Effector memory CD4-positive, alpha-beta T cell (primary cell): ENCODE measurements around the gene SDSL.

Source experiments
- DNase-seq, 3 donors: peaks; one replicate each; pipeline ENCODE4 v3.0.0-alpha.2; 2020
- H3K27ac ChIP-seq: 2 replicates; pipeline ENCODE4 v1.7.0; 2013; ENCODE audit warnings: mild to moderate bottlenecking, low read length, moderate library complexity; ENCODE audit not compliant: insufficient read depth, poor library complexity, severe bottlenecking
- H3K27me3 ChIP-seq: replicated peaks from 2 replicates; pipeline ENCODE4 v1.7.0; 2013; ENCODE audit warnings: mild to moderate bottlenecking, low read length; ENCODE audit not compliant: insufficient read depth, control insufficient read depth, poor library complexity, severe bottlenecking
- H3K36me3 ChIP-seq: 2 replicates; pipeline ENCODE4 v1.7.0; 2013; ENCODE audit warnings: mild to moderate bottlenecking, low read length, moderate library complexity; ENCODE audit not compliant: control insufficient read depth, insufficient read depth
- H3K4me1 ChIP-seq: 2 replicates; pipeline ENCODE4 v1.7.0; 2013; ENCODE audit warnings: low read length, mild to moderate bottlenecking; ENCODE audit not compliant: control insufficient read depth, insufficient read depth, poor library complexity, severe bottlenecking
- H3K4me3 ChIP-seq: 2 replicates; pipeline ENCODE4 v1.7.0; 2013; ENCODE audit warnings: low read length, low read depth, mild to moderate bottlenecking; ENCODE audit not compliant: insufficient read depth, poor library complexity, severe bottlenecking
- H3K9me3 ChIP-seq: 2 replicates; pipeline ENCODE4 v1.7.0; 2013; ENCODE audit warnings: mild to moderate bottlenecking, low read length, moderate library complexity; ENCODE audit not compliant: control insufficient read depth

SDSL gene

DNA sequence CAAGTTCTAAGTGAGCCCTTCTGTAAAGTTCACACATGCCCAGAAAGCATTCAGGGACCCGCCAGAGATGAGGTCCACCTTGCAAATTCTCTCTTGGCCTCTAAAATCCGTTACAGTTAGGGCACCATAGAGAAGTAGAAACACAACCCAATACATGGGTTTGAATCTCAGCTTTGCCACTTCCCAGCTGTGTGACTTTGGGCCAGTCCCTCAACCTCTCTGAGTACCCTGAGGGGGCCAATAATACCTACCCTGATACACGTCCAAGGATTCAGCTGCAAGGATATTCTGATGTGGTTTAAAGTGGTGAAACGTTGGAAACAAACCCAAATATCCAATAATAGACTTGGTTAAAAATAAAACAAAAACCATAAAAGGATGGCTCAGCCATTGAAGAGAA is 37.8 kb downstream of the SDSL start:
- Histone ChIP-seq H3K27ac (no peak overlapping the region), H3K4me1 (peaks cover 18% of the 10 kb centered on the region), H3K27me3 (peaks cover 19% of the 10 kb centered on the region), H3K4me3 (no peak overlapping the region), H3K36me3 (no peaks in the 10 kb centered on the region), H3K9me3 (no peaks in the 10 kb centered on the region)
- no peak for DNase-seq

GRCh38 chr12:113461666-113462065 is 39.5 kb downstream of the SDSL start:
- no peak overlapping the region for H3K27ac ChIP-seq
- H3K4me1 ChIP-seq, result peaks cover 21% of the 10 kb centered on the region
- DNase-seq, result no peak
- no peak overlapping the region for H3K4me3 ChIP-seq
- no peaks in the 10 kb centered on the region for H3K36me3 ChIP-seq
- no peaks in the 10 kb centered on the region for H3K9me3 ChIP-seq
- peaks cover 34% of the 10 kb centered on the region for H3K27me3 ChIP-seq

- H3K36me3 ChIP-seq, result no peaks in the 10 kb centered on the region
- no peak overlapping the region for H3K27ac ChIP-seq
- H3K27me3 ChIP-seq, result peaks cover 40% of the 10 kb centered on the region
- no peak overlapping the region for H3K4me3 ChIP-seq
- peaks cover 23% of the 10 kb centered on the region for H3K4me1 ChIP-seq
- DNase-seq, result peak; percentile 9 to 34 (median 19)
- H3K9me3 ChIP-seq, result no peaks in the 10 kb centered on the region
Observed at GRCh38 chr12:113462117-113462774, 40.1 kb downstream of the SDSL start.

- DNase-seq, result no peak
- Histone ChIP-seq H3K27ac (no peak overlapping the region), H3K27me3 (peaks cover 49% of the 10 kb centered on the region), H3K36me3 (no peaks in the 10 kb centered on the region), H3K4me1 (peaks cover 33% of the 10 kb centered on the region), H3K9me3 (no peaks in the 10 kb centered on the region), H3K4me3 (peak overlapping the region; percentile 45)
Observed at GRCh38 chr12:113462998-113463745, 41.0 kb downstream of the SDSL start.

- H3K4me3 ChIP-seq, result peak overlapping the region; percentile 45
- peaks cover 56% of the 10 kb centered on the region for H3K27me3 ChIP-seq
- peaks cover 33% of the 10 kb centered on the region for H3K4me1 ChIP-seq
Observed at GRCh38 chr12:113463746-113464451, 41.7 kb downstream of the SDSL start.

GRCh38 chr12:113464452-113464775 is 42.2 kb downstream of the SDSL start:
- Histone ChIP-seq H3K4me3 (no peak overlapping the region), H3K36me3 (no peaks in the 10 kb centered on the region), H3K9me3 (no peaks in the 10 kb centered on the region), H3K27me3 (peaks cover 61% of the 10 kb centered on the region), H3K4me1 (peaks cover 33% of the 10 kb centered on the region), H3K27ac (no peak overlapping the region)
- no peak for DNase-seq

More at GRCh38 chr12:113463746-113464451, 41.7 kb downstream of the SDSL start:
- no peak for DNase-seq
- H3K36me3 ChIP-seq, result no peaks in the 10 kb centered on the region
- no peaks in the 10 kb centered on the region for H3K9me3 ChIP-seq
- no peak overlapping the region for H3K27ac ChIP-seq

- Histone ChIP-seq H3K9me3 (no peaks in the 10 kb centered on the region), H3K27me3 (peaks cover 67% of the 10 kb centered on the region), H3K4me3 (no peak overlapping the region), H3K36me3 (no peaks in the 10 kb centered on the region), H3K27ac (no peak overlapping the region), H3K4me1 (peaks cover 33% of the 10 kb centered on the region)
- no peak for DNase-seq
Observed at GRCh38 chr12:113464852-113465719, 42.9 kb downstream of the SDSL start.

DNA sequence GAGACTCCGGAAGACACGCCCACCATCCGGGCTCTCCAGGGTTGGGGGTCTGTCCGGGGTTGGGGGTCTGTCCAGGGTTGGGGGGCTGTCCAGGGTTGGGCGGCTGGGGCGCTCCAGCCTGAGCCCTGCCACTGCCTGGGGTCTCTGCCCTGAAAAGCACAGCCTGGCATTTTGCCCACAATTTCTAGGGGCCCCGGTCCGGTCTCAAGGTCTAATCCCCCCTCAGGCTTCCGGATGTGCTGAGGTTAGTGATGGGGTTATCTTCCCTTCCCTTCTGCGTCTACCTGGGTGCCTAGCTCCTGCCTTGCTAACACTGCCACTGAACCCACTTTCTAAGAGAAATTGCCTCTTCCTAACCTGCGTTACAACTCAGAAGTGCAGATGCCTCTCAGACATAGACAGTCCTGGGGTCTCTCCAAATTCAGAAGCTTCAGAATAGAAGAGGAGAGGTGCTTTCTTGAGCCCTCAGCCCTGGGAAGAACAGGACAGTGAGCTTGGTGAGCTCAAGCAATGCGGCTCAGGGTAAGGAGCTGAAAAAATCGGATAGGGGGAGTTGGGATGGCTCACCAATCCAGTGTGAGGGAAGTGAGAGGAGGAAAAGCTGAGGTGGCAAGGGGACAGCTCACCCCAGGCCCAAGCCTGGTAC is 43.8 kb downstream of the SDSL start:
- Histone ChIP-seq H3K36me3 (no peaks in the 10 kb centered on the region), H3K9me3 (no peaks in the 10 kb centered on the region), H3K27ac (no peak overlapping the region), H3K4me1 (peaks cover 33% of the 10 kb centered on the region), H3K4me3 (no peak overlapping the region), H3K27me3 (peaks cover 68% of the 10 kb centered on the region)
- no peak for DNase-seq

- H3K27me3 ChIP-seq, result peaks cover 68% of the 10 kb centered on the region
- no peak for DNase-seq
- no peak overlapping the region for H3K4me3 ChIP-seq
- H3K4me1 ChIP-seq, result peaks cover 33% of the 10 kb centered on the region
- no peaks in the 10 kb centered on the region for H3K9me3 ChIP-seq
- no peak overlapping the region for H3K27ac ChIP-seq
- no peaks in the 10 kb centered on the region for H3K36me3 ChIP-seq
Observed at GRCh38 chr12:113466454-113467141, 44.4 kb downstream of the SDSL start.
